ENCODE results near the gene SEPSECS. TPM values are rescaled to one million over a fixed set of nuclear protein-coding genes. Genes with fewer than 3 reads are reported as not detected.

SEPSECS gene
- total RNA-seq, 2 experiments from 2014 or later: 18.5 to 18.7 TPM

GRCh38 chr4:25171201-25171865 lies 11.1 kb upstream of the SEPSECS start:
- ATAC-seq (ENCODE audit: poor library complexity) (no peak), DNase-seq (no peak)
- Mint-ChIP-seq H3K27ac (no peak overlapping the region), H3K27me3 (no peaks in the 10 kb centered on the region), H3K4me3 (no peak overlapping the region), H3K4me1 (ENCODE audit: low read depth) (peaks cover 6% of the 10 kb centered on the region), H3K36me3 (ENCODE audit: low read depth) (peaks cover 64% of the 10 kb centered on the region), H3K9me3 (no peaks in the 10 kb centered on the region)
- no peaks in the 10 kb centered on the region for H3K9me3 ChIP-seq (ENCODE audit: control insufficient read depth in 1 of 2, insufficient read depth in 1 of 2, low read length in 2 of 2)
- intact Hi-C loops (cut with DNase I, micrococcal nuclease): no loop called here
- H3K27me3 ChIP-seq (ENCODE audit: control insufficient read depth in 1 of 2, insufficient read depth in 2 of 2, low read length in 2 of 2): no peaks in the 10 kb centered on the region
- no peak overlapping the region for H3K4me3 ChIP-seq (ENCODE audit: low read length)
- H3K36me3 ChIP-seq (ENCODE audit: insufficient read depth, low read length): peaks cover 26% of the 10 kb centered on the region
- H3K4me1 ChIP-seq (ENCODE audit: insufficient read depth, low read length): no peaks in the 10 kb centered on the region
- no peak overlapping the region for H3K27ac ChIP-seq (ENCODE audit: low read depth in 1 of 2, low read length in 2 of 2)
- CTCF ChIA-PET: no interaction called here
- TF ChIP-seq CTCF (IDR thresholded peaks at IDR 0.05): no peak
- POLR2A ChIA-PET: no interaction called here

GRCh38 chr4:25169446-25169845 lies 9.2 kb upstream of the SEPSECS start:
- H3K27ac Mint-ChIP-seq: no peak overlapping the region
- no peaks in the 10 kb centered on the region for H3K27me3 ChIP-seq (ENCODE audit: control insufficient read depth in 1 of 2, insufficient read depth in 2 of 2, low read length in 2 of 2)
- no peaks in the 10 kb centered on the region for H3K9me3 Mint-ChIP-seq
- H3K4me3 ChIP-seq (ENCODE audit: low read length): no peak overlapping the region
- no peaks in the 10 kb centered on the region for H3K9me3 ChIP-seq (ENCODE audit: control insufficient read depth in 1 of 2, insufficient read depth in 1 of 2, low read length in 2 of 2)
- ChIA-PET CTCF (interaction anchor here (1.3 kb wide), 1 partner anchor 143 kb away, joined by 4 read pairs; the partner anchor contains the start of gene ZCCHC4), POLR2A (interaction anchor here (0.6 kb wide), 1 partner anchor 10 kb away, joined by 3 read pairs; no protein-coding TSS in a partner anchor)
- peaks cover 27% of the 10 kb centered on the region for H3K36me3 ChIP-seq (ENCODE audit: insufficient read depth, low read length)
- TF ChIP-seq CTCF (IDR thresholded peaks at IDR 0.05): no peak
- peaks cover 13% of the 10 kb centered on the region for H3K4me1 Mint-ChIP-seq (ENCODE audit: low read depth)
- no peaks in the 10 kb centered on the region for H3K4me1 ChIP-seq (ENCODE audit: insufficient read depth, low read length)
- no peak overlapping the region for H3K4me3 Mint-ChIP-seq
- ATAC-seq (ENCODE audit: poor library complexity) (no peak), DNase-seq (no peak)
- H3K27me3 Mint-ChIP-seq: no peaks in the 10 kb centered on the region
- intact Hi-C loops (cut with DNase I, micrococcal nuclease): loop anchor here in 1 of 2 experiments (10.0 kb wide), 1 partner anchor 745 kb away; the partner anchor contains the start of gene SMIM20
- peaks cover 75% of the 10 kb centered on the region for H3K36me3 Mint-ChIP-seq (ENCODE audit: low read depth)
- no peak overlapping the region for H3K27ac ChIP-seq (ENCODE audit: low read depth in 1 of 2, low read length in 2 of 2)

- Histone ChIP-seq H3K36me3 (ENCODE audit: insufficient read depth, low read length) (peaks cover 24% of the 10 kb centered on the region), H3K27me3 (ENCODE audit: control insufficient read depth in 1 of 2, insufficient read depth in 2 of 2, low read length in 2 of 2) (no peaks in the 10 kb centered on the region), H3K4me3 (ENCODE audit: low read length) (no peak overlapping the region), H3K9me3 (ENCODE audit: control insufficient read depth in 1 of 2, insufficient read depth in 1 of 2, low read length in 2 of 2) (no peaks in the 10 kb centered on the region), H3K4me1 (ENCODE audit: insufficient read depth, low read length) (peaks cover 14% of the 10 kb centered on the region), H3K27ac (ENCODE audit: low read depth in 1 of 2, low read length in 2 of 2) (no peak overlapping the region)
- no peak overlapping the region for H3K27ac Mint-ChIP-seq
- no peak overlapping the region for H3K4me3 Mint-ChIP-seq
- H3K9me3 Mint-ChIP-seq: no peaks in the 10 kb centered on the region
- intact Hi-C loops (cut with DNase I, micrococcal nuclease): loop anchor here in 1 of 2 experiments (10.0 kb wide), 1 partner anchor 749 kb away; the partner anchor contains the start of gene SMIM20
- H3K36me3 Mint-ChIP-seq (ENCODE audit: low read depth): peaks cover 65% of the 10 kb centered on the region
- ChIA-PET POLR2A (no interaction called here), CTCF (no interaction called here)
- no peak for TF ChIP-seq CTCF (IDR thresholded peaks at IDR 0.05)
- DNase-seq (no peak), ATAC-seq (ENCODE audit: poor library complexity) (no peak)
- H3K4me1 Mint-ChIP-seq (ENCODE audit: low read depth): peaks cover 46% of the 10 kb centered on the region
- H3K27me3 Mint-ChIP-seq: no peaks in the 10 kb centered on the region
Measured at GRCh38 chr4:25165916-25166315, 5.7 kb upstream of the SEPSECS start.
